GM23338 (cell line): ENCODE results near the gene RUNX3. TPM values are rescaled to one million over a fixed set of nuclear protein-coding genes. Genes with fewer than 3 reads are reported as not detected.
A peak's percentile ranks its signal among the peaks of the same experiment; 100 is the strongest.
"Not testable (repeated sequence)": the region's sequence is repeated elsewhere in the genome, so short reads cannot be mapped to it uniquely, and the experiment has no call there.

Experiments
- ATAC-seq: fragments of 200-7000 bp; cut with Tn5 transposase; 3 replicates; pipeline ENCODE4 v1.9.1; 2020
- DNase-seq: peaks from one replicate; pipeline ENCODE4 v3.0.0-alpha.2; 2015; ENCODE audit warnings: low spot score
- H2AFZ ChIP-seq: fragments of 200-600 bp; sonication (generic); 2 replicates; pipeline ENCODE4 v1.8.0; 2016; ENCODE audit warnings: antibody characterized with exemption, mild to moderate bottlenecking, moderate library complexity
- H3F3A ChIP-seq: fragments of 200-600 bp; sonication (generic); replicated peaks from 2 replicates; pipeline ENCODE4 v1.8.0; 2017; ENCODE audit warnings: antibody characterized with exemption, mixed run types, low read depth
- H3K27ac ChIP-seq: fragments of 200-600 bp; sonication (generic); 2 replicates; pipeline ENCODE4 v1.6.1; 2016; ENCODE audit warnings: low read depth
- H3K27me3 ChIP-seq: fragments of 200-600 bp; sonication (generic); 2 replicates; pipeline ENCODE4 v1.8.0; 2016; ENCODE audit warnings: mild to moderate bottlenecking, mixed run types, moderate library complexity; ENCODE audit not compliant: insufficient read depth
- H3K36me3 ChIP-seq: fragments of 200-600 bp; sonication (generic); 2 replicates; pipeline ENCODE4 v1.8.0; 2016; ENCODE audit warnings: mild to moderate bottlenecking; ENCODE audit not compliant: insufficient read depth
- H3K4me1 ChIP-seq: fragments of 200-600 bp; sonication (generic); 2 replicates; pipeline ENCODE4 v1.8.0; 2016; ENCODE audit warnings: mild to moderate bottlenecking, moderate library complexity; ENCODE audit not compliant: insufficient read depth
- H3K4me2 ChIP-seq: fragments of 200-600 bp; sonication (generic); 2 replicates; pipeline ENCODE4 v1.7.1; 2017; ENCODE audit warnings: mixed run types
- H3K4me3 ChIP-seq: fragments of 200-600 bp; sonication (generic); 2 replicates; pipeline ENCODE4 v1.6.1; 2016; ENCODE audit warnings: mixed run types
- H3K79me2 ChIP-seq: fragments of 200-600 bp; sonication (generic); replicated peaks from 2 replicates; pipeline ENCODE4 v1.8.0; 2017; ENCODE audit warnings: mild to moderate bottlenecking; ENCODE audit not compliant: insufficient read depth
- H3K9me2 ChIP-seq: fragments of 200-600 bp; sonication (generic); 2 replicates; pipeline ENCODE4 v1.8.0; 2017; ENCODE audit not compliant: insufficient read depth
- H4K20me1 ChIP-seq: fragments of 200-600 bp; sonication (generic); replicated peaks from 2 replicates; pipeline ENCODE4 v1.8.0; 2017; ENCODE audit warnings: mild to moderate bottlenecking; ENCODE audit not compliant: insufficient read depth
- H3K27ac Mint-ChIP-seq: 2 replicates; pipeline ENCODE4 v1.8.0; 2020; ENCODE audit warnings: inconsistent platforms, mild to moderate bottlenecking, moderate library complexity, mixed read lengths
- H3K27me3 Mint-ChIP-seq: 3 replicates; pipeline ENCODE4 v1.8.0; 2022; ENCODE audit warnings: low read depth, mild to moderate bottlenecking, moderate library complexity, mixed read lengths, inconsistent platforms; ENCODE audit not compliant: insufficient read depth, poor library complexity
- H3K36me3 Mint-ChIP-seq: 3 replicates; pipeline ENCODE4 v1.8.0; 2021; ENCODE audit warnings: low read depth, mild to moderate bottlenecking, inconsistent platforms, moderate library complexity, mixed read lengths
- H3K4me1 Mint-ChIP-seq: 3 replicates; pipeline ENCODE4 v1.8.0; 2020; ENCODE audit warnings: mild to moderate bottlenecking, inconsistent platforms, mixed read lengths
- H3K4me3 Mint-ChIP-seq: 3 replicates; pipeline ENCODE4 v1.8.0; 2021; ENCODE audit warnings: moderate library complexity, mild to moderate bottlenecking, inconsistent platforms, mixed read lengths
- H3K9me3 Mint-ChIP-seq: 3 replicates; pipeline ENCODE4 v1.8.0; 2020; ENCODE audit warnings: moderate library complexity, mild to moderate bottlenecking, inconsistent platforms, mixed read lengths
- CTCF ChIP-seq, 2 experiments: fragments of 200-600 bp in 1 of 2; sonication (generic) in 1 of 2; conservative IDR thresholded peaks; 2 replicates each; pipeline versions ENCODE4 v1.5.1 to v1.6.1; 2016 to 2017; ENCODE audit warnings: antibody characterized with exemption in 2 of 2, low read depth in 2 of 2, mild to moderate bottlenecking in 2 of 2, moderate library complexity in 1 of 2
- EZH2phosphoT487 ChIP-seq: fragments of 200-600 bp; sonication (generic); IDR thresholded peaks from one replicate; pipeline ENCODE4 v1.8.1; 2018; ENCODE audit warnings: antibody characterized with exemption; ENCODE audit not compliant: unreplicated experiment
- ZNF331 ChIP-seq: fragments of 250-450 bp; sonication (Bioruptor Pico); IDR thresholded peaks from 2 replicates; pipeline ENCODE4 v1.5.0; 2020; ENCODE audit warnings: low read depth, mild to moderate bottlenecking, moderate library complexity
- long read RNA-seq: library from polyadenylated mRNA; unstranded; transcript quantifications from one replicate; pipeline ENCODE4 v2.0.0, GENCODE V29; 2020; ENCODE audit not compliant: unreplicated experiment
- polyA plus RNA-seq: library from polyadenylated mRNA; unstranded; fragments of >200 nt; fragmentation: Nextera tagmentation; extraction: Ambion mirVana; gene quantifications from 2 replicates; pipeline ENCODE4 v1.2.1, GENCODE V29; 2016
- total RNA-seq: library from RNA; depleted of rRNA; stranded (reverse); fragments of >200 nt; shearing (Covaris generic); gene quantifications from 2 replicates; pipeline ENCODE4 v1.2.3, GENCODE V29; 2014; rRNA removed
- TF ChIP-seq, protein P1 (sequence below): fragments of 250-450 bp; sonication (Bioruptor Pico); IDR thresholded peaks from 2 replicates; pipeline ENCODE4 v1.5.0; 2020; ENCODE audit warnings: mild to moderate bottlenecking, moderate library complexity

Gene RUNX3
- total RNA-seq = 0.12 and 0.73 TPM in 2 replicates
- polyA plus RNA-seq = 0.23 and 0.26 TPM in 2 replicates
- long read RNA-seq, partial matches to known transcripts = 0 of 1 reads
- long read RNA-seq, other reads (novel, unspliced or antisense) = 1 of 1 reads

DNA sequence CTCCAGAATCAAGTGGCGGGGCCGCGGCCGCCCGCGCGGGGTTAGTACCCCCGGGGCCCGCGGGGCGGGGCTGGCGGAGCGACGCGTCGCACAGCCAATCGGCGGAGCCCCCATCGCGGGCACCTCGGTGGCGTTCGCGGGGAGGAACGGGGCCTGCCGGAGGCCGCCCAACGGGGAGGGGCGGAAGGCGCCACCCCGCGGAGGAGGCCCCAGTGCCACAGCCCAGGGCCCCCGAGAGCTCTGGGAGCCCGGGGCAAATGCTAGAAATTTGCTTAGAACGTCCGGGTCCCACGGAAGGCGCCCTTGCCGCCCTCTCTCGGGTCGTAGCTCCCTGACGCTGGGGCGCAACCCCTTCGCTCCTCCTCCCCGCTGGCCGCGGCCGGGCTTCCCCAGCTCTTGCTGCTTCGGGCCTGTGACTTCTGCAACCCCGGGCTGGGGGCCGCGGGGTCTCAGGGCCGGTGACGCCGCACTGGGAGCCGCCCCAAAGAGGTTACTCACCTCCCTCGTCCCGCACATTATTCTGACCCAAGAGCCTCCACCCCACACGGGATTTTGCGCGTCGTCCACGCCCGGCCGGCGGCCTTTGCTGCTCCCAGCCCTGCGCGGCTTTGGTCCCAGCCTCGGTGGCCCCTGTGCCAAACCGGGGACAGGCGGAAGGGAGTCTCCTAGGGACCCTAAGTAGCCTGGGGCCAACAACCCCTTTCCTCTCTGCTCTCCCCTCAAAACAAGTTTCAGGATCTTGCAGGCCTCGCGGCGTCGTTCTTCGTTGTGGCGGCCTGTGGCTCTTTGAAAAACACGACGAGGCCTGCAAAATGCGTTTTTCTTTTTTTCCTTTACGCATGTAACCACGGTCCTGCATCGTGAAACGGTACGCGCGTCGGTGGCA, at the start of gene RUNX3:
Gene RUNX3 (minus strand): TSS at position 17 of the 886 bp plus-strand sequence. CDS start 408 bp downstream, outside the sequence.
- Histone ChIP-seq H2AFZ (peak within 1 kb of the TSS; percentile 99), H3K4me3 (peak within 1 kb of the TSS; percentile 63), H3K36me3 (no peaks in the 10 kb centered on the region), H3K27me3 (peaks cover 95% of the 10 kb centered on the region), H3F3A (peaks cover 26% of the 10 kb centered on the region; the same call in 1 of the 2 replicates), H3K4me2 (peak within 1 kb of the TSS; percentile 89), H3K27ac (no peak within 1 kb of the TSS), H3K79me2 (no peaks in the 10 kb centered on the region), H3K4me1 (peaks cover 65% of the 10 kb centered on the region), H4K20me1 (no peaks in the 10 kb centered on the region), H3K9me2 (no peaks in the 10 kb centered on the region)
- Mint-ChIP-seq H3K27me3 (peaks cover 87% of the 10 kb centered on the region), H3K27ac (no peak within 1 kb of the TSS), H3K36me3 (no peaks in the 10 kb centered on the region), H3K4me3 (peak within 1 kb of the TSS; percentile 65), H3K4me1 (peaks cover 63% of the 10 kb centered on the region), H3K9me3 (peaks cover 7% of the 10 kb centered on the region; the same call in 1 of the 3 replicates)
- TF ChIP-seq, protein P1, sequence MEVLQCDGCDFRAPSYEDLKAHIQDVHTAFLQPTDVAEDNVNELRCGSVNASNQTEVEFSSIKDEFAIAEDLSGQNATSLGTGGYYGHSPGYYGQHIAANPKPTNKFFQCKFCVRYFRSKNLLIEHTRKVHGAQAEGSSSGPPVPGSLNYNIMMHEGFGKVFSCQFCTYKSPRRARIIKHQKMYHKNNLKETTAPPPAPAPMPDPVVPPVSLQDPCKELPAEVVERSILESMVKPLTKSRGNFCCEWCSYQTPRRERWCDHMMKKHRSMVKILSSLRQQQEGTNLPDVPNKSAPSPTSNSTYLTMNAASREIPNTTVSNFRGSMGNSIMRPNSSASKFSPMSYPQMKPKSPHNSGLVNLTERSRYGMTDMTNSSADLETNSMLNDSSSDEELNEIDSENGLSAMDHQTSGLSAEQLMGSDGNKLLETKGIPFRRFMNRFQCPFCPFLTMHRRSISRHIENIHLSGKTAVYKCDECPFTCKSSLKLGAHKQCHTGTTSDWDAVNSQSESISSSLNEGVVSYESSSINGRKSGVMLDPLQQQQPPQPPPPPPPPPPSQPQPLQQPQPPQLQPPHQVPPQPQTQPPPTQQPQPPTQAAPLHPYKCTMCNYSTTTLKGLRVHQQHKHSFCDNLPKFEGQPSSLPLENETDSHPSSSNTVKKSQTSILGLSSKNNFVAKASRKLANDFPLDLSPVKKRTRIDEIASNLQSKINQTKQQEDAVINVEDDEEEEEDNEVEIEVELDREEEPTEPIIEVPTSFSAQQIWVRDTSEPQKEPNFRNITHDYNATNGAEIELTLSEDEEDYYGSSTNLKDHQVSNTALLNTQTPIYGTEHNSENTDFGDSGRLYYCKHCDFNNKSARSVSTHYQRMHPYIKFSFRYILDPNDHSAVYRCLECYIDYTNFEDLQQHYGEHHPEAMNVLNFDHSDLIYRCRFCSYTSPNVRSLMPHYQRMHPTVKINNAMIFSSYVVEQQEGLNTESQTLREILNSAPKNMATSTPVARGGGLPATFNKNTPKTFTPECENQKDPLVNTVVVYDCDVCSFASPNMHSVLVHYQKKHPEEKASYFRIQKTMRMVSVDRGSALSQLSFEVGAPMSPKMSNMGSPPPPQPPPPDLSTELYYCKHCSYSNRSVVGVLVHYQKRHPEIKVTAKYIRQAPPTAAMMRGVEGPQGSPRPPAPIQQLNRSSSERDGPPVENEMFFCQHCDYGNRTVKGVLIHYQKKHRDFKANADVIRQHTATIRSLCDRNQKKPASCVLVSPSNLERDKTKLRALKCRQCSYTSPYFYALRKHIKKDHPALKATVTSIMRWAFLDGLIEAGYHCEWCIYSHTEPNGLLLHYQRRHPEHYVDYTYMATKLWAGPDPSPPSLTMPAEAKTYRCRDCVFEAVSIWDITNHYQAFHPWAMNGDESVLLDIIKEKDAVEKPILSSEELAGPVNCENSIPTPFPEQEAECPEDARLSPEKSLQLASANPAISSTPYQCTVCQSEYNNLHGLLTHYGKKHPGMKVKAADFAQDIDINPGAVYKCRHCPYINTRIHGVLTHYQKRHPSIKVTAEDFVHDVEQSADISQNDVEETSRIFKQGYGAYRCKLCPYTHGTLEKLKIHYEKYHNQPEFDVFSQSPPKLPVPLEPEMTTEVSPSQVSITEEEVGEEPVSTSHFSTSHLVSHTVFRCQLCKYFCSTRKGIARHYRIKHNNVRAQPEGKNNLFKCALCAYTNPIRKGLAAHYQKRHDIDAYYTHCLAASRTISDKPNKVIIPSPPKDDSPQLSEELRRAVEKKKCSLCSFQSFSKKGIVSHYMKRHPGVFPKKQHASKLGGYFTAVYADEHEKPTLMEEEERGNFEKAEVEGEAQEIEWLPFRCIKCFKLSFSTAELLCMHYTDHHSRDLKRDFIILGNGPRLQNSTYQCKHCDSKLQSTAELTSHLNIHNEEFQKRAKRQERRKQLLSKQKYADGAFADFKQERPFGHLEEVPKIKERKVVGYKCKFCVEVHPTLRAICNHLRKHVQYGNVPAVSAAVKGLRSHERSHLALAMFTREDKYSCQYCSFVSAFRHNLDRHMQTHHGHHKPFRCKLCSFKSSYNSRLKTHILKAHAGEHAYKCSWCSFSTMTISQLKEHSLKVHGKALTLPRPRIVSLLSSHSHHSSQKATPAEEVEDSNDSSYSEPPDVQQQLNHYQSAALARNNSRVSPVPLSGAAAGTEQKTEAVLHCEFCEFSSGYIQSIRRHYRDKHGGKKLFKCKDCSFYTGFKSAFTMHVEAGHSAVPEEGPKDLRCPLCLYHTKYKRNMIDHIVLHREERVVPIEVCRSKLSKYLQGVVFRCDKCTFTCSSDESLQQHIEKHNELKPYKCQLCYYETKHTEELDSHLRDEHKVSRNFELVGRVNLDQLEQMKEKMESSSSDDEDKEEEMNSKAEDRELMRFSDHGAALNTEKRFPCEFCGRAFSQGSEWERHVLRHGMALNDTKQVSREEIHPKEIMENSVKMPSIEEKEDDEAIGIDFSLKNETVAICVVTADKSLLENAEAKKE (CRISPR knock-in tag) = no peak
- peak; percentile 52 for TF ChIP-seq EZH2phosphoT487
- peak in 1 of 2 experiments; percentile 13; a peak in 1 of 4 replicates for TF ChIP-seq CTCF (conservative IDR thresholded peaks at IDR 0.05; ENCODE audit: low read depth in 2 of 2)
- no peak for TF ChIP-seq ZNF331 (CRISPR knock-in tag)
- ATAC-seq = peak; percentile 12
- peak; percentile 79 for DNase-seq

DNA sequence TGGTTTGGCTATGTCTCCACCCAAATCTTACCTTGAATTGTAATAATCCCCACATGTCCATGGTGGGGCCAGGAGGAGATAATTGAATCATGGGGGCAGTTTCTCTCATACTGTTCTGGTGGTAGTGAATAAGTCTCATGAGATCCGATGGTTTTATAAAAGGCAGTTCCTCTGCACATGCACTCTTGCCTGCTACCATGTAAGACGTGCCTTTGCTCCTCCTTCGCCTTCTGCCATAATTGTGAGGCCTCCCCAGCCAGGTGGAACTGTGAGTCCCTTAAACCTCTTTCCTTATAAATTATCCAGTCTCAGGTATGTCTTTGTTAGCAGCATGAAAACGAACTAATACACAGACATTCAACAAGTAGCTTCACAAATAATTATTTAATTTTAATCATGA, 49.2 kb upstream of the RUNX3 start:
- H2AFZ ChIP-seq, H3K4me1 ChIP-seq, H3K27ac Mint-ChIP-seq, H3K4me1 Mint-ChIP-seq, H3K4me3 ChIP-seq, H3K4me3 Mint-ChIP-seq, DNase-seq, ATAC-seq, H3K79me2 ChIP-seq, H4K20me1 ChIP-seq, H3K36me3 ChIP-seq, H3K27me3 ChIP-seq, H3K9me2 ChIP-seq, H3F3A ChIP-seq, H3K4me2 ChIP-seq, H3K27ac ChIP-seq, H3K27me3 Mint-ChIP-seq: not testable (repeated sequence)
- H3K36me3 Mint-ChIP-seq = peaks cover 11% of the 10 kb centered on the region; the same call in 2 of the 3 replicates
- H3K9me3 Mint-ChIP-seq = peaks cover 29% of the 10 kb centered on the region
